GM18861 (cell line): ENCODE results near the gene TREML4.
"Not testable (repeated sequence)": the region's sequence is repeated elsewhere in the genome, so short reads cannot be mapped to it uniquely, and the experiment has no call there.

Experiments used
- ATAC-seq: cut with Tn5 transposase; IDR thresholded peaks from one replicate; pipeline ENCODE4 v1.9.1; 2021; ENCODE audit not compliant: unreplicated experiment

The TREML4 gene

GRCh38 chr6:41228096-41228495 is at the start of gene TREML4:
Gene TREML4 (plus strand): TSS chr6:41228349. CDS start chr6:41228428, 79 bp downstream.
- no peak for ATAC-seq

GRCh38 chr6:41179163-41179562 is 49.0 kb upstream of the TREML4 start:
- no peak for ATAC-seq

- no peak for ATAC-seq
Observed at GRCh38 chr6:41181566-41181965, 46.6 kb upstream of the TREML4 start.

- ATAC-seq: no peak
Observed at GRCh38 chr6:41182069-41183034, 45.8 kb upstream of the TREML4 start.

GRCh38 chr6:41184761-41185160 is 43.4 kb upstream of the TREML4 start:
- no peak for ATAC-seq

- ATAC-seq: no peak
Observed at GRCh38 chr6:41186031-41186562, 42.1 kb upstream of the TREML4 start.

GRCh38 chr6:41187924-41188886 is 39.9 kb upstream of the TREML4 start:
- no peak for ATAC-seq

- not testable (repeated sequence) for ATAC-seq
Observed at GRCh38 chr6:41189046-41189445, 39.1 kb upstream of the TREML4 start.

GRCh38 chr6:41189967-41190366 is 38.2 kb upstream of the TREML4 start:
- no peak for ATAC-seq

- ATAC-seq: no peak
Observed at GRCh38 chr6:41190791-41191190, 37.4 kb upstream of the TREML4 start.

- no peak for ATAC-seq
Observed at GRCh38 chr6:41191569-41191968, 36.6 kb upstream of the TREML4 start.

- ATAC-seq: no peak
Observed at GRCh38 chr6:41193171-41193734, 34.9 kb upstream of the TREML4 start.

- ATAC-seq: no peak
Observed at GRCh38 chr6:41193884-41194283, 34.3 kb upstream of the TREML4 start.

- ATAC-seq: no peak
Observed at GRCh38 chr6:41194386-41194785, 33.8 kb upstream of the TREML4 start.

GRCh38 chr6:41197234-41197633 is 30.9 kb upstream of the TREML4 start:
- ATAC-seq: no peak

- ATAC-seq: peak; percentile 41
Observed at GRCh38 chr6:41199552-41200246, 28.4 kb upstream of the TREML4 start.

- no peak for ATAC-seq
Observed at GRCh38 chr6:41200296-41200900, 27.8 kb upstream of the TREML4 start.

GRCh38 chr6:41200901-41201763 is 27.0 kb upstream of the TREML4 start, which contains the start of gene TREML2:
Gene TREML2 (minus strand): TSS chr6:41201149. CDS start chr6:41201008, 141 bp downstream.
- ATAC-seq: no peak

- no peak for ATAC-seq
Observed at GRCh38 chr6:41201764-41202173, 26.4 kb upstream of the TREML4 start.
